GM18519 (cell line): Measurements from ENCODE around the gene KIAA1671.
"Not testable (repeated sequence)": the region's sequence is repeated elsewhere in the genome, so short reads cannot be mapped to it uniquely, and the experiment has no call there.

ENCODE experiments used
- ATAC-seq: cut with Tn5 transposase; IDR thresholded peaks from one replicate; pipeline ENCODE4 v1.9.1; 2021; ENCODE audit warnings: mild to moderate bottlenecking, moderate library complexity; ENCODE audit not compliant: unreplicated experiment, low FRiP score

KIAA1671 gene

DNA sequence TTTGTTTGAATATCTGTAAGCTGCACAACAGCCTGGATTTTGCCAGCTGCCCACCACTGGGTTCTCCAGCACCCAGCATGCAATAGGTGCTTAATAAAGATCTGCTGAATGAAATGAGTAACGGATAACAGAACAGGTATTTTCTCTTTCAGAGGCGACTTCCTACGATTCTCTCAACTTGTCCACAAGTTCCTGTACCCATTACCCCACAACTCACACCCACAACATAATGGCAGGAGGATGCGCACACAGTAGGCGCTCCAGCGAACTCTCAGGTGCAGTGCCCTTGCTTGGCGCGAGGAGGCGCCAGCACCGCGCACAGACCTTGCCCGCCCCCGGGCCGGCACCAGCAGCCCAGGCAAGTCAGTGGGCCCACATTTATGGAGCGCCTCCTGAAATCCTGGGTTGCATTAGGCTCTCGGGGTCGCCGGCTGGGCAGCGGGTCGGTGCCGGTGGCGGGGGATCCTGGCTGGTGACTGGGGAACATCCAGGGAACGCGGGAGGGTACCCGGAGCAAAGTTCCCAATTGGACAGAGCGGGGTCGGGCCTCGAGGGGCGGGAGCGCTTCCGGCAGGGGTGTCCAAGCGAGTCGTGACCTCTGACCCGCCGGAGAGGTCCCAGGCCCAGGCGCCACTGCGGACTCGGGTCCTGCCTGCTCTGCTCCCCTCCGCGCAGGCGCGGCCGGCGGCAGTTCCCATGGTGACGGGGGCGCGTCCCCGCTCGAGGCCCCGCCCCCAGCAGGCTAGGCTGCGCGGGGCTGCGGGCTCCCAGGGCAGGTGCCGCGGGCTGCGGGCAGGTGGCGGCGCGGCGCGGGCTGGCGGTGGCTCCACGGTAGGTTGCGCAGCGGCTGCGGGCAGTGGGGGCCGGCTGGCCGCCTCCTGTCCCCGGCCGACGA is at the start of gene KIAA1671:
Gene KIAA1671 (plus strand): TSS at position 775 of the 895 bp plus-strand sequence. CDS start 75,284 bp downstream, outside the sequence.
- no peak for ATAC-seq

DNA sequence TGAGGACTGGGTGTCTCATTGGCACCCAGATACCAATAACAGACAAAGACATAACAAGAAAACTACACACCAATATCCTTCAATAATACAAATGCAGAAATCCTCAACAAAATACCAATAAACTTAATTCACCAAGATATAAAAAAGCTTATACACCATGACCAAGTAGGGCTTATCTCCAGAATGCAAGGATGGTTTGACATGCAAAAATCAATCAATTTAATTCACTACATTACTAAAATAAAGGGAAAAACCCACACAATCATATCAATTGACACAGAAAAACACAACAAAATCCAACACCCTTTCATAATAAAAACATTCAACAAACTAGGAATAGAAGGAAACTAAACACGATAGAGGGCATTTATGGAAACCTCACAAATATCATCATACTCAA is 46.6 kb upstream of the KIAA1671 start:
- ATAC-seq: no peak

DNA sequence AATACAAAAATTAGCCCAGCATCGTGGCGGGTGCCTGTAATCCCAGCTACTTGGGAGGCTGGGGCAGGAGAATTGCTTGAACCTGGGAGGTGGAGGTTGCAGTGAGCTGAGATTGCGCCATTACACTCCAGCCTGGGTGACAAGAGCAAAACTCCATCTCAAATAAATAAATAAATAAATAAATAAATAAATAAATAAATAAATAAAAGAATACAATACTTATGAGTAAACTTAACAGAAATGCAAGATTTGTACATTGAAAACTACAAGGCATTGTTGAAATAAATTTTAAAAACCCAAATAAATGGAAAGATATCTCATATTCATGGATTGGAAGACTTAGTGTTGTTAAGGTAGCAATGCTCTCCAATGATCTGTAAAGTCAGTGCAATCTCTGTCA is 45.4 kb upstream of the KIAA1671 start:
- not testable (repeated sequence) for ATAC-seq

DNA sequence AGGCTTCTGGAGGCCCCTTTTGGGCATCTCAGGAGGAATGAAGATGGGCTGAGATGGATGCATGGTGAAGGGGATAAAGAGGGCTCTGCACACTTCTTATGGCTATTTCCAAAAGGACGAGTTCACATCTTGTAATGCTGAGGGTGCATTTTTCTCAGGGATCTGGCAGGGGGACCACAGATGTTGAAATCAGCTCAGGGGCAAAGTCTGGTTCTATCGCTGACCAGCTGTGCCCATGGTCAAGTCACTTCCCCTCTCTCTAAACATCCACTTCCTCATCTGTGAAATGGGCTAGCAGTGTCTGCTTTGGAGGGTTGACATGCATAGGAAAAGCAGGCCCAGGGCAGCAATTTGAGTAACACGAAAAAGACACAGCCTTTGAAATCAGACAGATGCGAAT is 32.5 kb upstream of the KIAA1671 start:
- no peak for ATAC-seq

DNA sequence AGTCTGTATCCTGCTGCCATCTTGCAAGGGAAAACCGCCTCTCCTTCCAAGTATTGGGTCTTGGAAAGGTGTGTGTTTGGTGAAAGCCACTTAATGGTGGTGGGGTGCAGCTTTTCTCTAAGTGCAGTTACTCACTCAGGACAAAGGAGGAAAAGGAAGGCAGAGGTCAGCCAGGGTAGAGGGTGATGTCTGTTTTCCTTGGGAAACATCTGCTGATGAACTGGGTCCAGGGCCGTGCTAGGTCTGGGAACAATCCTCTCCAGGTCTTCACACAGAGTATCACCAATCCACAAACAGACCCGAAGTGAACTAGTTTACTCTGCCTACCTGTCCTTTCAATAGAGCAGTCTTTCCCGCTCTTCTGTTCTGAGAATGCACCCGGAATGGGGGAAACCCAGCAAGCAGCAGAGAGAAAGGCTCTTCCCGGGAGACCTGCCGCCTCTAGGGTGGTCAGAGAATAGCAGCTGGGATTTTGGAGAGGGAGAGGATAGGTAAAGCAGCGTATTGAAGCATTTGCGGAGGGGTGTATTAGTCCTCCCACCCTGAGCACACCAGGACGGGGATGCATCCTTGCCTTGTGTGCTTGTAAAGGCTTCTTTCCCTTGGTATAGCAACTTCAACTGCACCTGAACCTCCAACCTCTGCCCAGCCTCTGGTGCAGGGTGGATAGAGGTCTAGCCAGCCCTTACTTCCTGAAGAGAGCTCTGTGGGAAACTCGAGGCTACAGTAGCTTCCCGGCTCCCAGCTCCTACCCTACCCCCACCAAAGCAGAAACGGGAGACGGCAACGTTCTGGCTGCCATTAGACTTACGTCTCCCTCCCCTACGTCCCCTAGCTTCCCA is 26.7 kb upstream of the KIAA1671 start:
- ATAC-seq: no peak

DNA sequence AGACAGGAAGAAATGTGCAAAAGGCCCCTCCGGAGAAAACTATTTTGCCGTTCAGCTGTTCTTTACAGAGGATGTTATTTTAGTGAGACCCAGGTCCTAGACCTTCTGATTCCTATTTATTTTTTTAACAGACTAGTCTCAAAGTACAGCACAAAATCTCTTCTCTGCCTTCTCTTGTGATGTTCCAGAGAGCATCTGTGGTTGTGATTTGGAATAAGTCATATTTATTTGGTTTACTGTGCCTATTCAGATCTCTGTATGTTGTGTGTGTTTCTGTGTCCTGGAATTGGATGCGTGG is 26.1 kb upstream of the KIAA1671 start:
- no peak for ATAC-seq

DNA sequence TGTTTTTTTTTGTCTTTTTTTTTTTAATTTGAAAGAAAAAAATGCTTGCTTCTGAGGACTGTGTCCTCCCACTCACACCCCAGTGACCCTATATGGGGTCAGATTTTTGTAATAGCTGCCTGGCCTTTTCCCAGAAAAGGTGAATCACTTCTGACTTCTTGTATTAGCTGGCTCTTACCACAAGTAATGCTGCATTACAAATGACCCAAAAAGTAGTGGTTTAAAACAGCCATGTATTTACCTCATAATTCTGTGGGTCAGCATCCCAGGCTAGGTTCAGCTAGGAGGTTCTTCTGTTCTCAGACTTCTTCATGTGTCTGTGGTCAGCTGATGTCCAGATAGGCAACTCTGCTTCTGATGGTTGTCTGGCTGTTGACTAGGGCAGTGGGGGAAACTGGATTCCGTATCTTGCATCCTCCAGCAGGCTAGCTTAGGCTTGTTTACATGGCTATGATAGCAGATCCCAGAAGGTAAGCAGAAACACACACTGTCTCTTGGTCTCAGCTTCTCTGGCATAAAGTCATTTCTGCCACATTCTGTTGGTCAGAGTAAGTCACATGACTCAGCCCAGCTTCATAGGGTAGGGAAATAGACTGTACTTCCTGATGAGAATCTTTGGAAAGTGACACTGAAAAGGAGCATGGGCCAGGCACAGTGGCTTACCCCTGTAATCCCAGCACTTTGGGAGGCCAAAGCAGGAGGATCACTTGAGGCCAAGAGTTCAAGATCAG is 25.5 kb upstream of the KIAA1671 start:
- ATAC-seq: no peak

DNA sequence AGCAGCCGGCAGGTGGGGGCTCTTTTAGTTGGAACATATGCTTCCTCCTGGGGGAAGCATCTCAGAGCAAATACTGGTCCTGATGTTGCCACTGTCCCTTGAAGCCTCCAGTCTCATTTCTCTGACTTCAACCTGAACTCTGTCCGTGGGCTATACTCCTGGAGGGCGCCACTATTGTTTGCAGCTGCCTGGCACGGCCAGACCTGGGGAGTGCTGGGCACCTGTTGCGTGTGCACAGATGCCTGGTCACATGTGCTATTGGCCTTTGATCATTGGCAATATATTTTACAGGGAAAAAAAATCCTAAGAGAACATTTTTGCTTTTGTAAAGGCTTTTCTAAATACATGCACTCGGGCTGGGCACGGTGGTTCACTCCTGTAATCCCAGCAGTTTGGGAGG is 24.2 kb upstream of the KIAA1671 start:
- ATAC-seq: no peak

DNA sequence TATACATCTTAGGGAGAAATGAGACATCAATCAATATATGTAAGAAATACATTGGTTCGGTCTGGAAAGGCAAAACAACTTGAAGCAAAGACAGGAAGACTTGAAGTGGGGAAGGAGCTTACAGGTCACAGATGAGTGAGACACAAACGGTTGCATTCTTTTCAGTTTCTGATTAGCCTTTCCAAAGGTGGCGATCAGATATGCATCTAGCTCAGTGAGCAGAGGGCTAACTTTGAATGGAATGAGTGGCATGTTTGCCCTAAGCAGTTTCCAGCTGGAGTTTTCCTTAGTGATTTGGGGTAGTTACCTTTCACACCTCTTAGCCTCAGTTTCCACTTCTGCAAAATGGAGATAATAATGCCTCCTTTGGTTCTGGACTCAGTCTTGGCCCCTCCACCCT is 21.8 kb upstream of the KIAA1671 start:
- no peak for ATAC-seq

DNA sequence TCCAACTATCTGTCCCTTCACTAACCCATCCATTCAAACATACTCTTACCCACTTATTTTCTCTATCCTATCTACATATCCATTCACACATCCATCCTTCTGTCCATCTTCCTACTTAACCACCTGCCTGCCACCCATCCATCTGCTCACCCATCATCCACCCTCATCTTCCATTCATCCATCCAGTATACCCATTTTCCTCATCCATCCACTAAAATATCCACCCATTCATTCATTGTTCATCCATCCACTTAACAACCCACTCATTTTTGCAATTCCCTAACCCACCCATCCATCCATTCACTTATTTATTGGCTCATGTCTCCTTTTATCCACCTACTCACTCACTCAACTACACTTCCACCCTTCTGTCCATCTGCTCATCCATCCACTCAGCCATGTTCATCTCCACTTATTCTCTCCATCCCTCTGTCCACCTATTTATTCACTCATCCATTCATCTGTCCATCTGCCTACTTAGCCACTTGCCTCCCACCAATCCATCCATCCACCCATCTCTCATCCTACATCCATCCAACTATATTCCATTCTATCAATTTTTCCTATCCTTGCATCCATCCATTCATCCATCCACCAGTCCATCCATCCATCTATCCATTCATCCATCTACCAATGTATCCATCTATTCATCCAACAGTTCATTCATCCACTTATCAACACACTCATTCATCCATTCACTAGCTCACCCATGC is 16.6 kb upstream of the KIAA1671 start:
- ATAC-seq: no peak

DNA sequence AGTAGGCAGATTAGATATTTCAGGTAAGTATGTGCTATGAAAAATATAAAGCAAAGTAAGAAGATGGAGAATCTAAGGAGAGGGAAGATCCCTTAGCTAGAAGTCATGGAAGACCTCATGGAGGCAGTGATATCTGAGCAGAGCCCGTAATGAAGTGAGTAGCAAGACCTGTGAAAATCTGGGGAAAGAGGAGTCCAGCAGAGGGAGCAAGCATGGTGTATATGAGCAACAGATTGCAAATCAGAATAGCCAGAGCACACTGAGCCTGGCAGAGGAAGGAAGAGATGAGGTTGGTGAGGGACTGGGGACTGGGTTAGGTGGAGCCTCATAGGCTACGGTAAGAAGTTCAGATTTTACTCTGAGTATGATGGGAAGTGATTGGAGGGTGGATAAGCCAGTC is 15.4 kb upstream of the KIAA1671 start:
- no peak for ATAC-seq

DNA sequence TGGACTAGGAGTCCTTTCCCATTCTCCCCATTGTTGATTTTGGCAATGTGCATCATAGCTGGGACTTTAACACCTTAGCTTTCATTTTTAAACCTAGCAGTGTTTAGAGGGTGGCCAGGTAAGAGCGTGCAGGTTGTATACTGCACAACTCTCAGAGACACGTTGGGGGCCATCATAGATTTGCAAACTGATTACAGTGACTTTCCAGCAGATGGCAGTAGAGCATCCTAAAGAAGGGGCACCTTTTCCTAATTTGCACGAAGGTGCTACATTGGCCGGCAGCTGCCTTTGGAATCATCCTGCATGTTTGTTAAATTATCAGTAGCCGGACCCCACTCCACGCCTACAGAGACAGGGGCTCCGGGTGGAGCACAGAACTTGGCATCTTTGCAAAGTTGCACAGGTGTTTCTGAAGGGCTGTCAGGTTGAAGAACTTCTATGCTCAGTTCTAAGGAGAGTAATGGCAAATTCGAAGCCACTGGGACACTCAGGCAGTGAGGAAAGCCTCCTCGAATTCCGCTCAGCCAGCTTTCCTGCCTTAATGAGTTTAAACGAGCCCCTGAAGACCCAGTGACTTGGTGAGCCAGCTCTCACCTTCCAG is 13.7 kb upstream of the KIAA1671 start:
- no peak for ATAC-seq

DNA sequence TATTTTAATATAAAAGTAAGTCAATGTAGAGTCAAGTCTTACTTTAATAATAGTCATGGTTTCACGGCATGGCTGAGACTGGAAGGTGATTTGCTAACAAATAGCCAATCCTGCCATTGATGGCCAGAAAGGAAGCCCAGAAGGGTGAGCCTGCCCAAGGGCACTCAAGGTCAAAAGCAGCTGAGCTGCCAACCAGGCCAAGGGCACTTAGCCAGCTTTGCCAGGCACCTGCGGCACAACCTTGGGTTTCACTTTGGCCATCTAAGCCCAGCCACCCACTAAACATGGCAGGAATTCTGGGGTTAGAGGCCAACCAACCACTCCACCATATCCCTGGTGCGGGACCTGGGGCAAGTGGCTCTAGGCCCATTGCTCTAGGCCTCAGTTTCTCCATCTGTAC is 10.2 kb upstream of the KIAA1671 start:
- ATAC-seq: no peak

DNA sequence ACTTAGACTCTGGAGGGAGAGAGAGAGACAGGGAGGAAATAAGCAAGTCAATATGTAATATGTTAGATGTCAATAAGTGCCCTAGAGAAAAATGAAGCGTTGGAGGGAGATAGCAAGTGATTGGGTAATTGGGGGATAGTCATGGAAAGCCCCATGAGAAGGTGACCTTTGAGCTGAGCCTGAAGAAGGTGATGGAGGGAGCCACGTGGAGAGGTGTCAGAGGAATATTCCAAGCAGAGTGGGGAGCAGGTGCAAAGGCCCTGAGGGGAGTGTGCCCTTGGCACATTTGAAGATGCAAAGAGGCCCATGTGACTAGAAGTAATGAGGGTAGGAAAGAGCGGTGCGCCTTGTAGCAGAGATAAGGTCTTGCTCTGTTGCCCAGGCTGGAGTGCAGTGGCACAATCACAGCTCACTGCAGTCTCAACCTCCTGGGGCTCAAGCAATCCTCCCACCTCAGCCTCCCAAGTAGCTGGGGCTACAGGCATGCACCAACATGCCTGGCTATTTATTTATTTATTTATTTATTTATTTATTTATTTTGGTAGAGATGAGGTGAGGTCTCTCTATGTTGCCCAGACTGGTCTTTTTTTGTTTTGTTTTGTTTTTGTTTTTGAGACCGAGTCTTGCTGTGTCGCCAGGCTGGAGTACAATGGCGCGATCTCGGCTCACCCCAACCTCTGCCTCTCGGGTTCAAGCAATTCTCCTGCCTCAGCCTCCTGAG is 8.1 kb upstream of the KIAA1671 start:
- no peak for ATAC-seq

DNA sequence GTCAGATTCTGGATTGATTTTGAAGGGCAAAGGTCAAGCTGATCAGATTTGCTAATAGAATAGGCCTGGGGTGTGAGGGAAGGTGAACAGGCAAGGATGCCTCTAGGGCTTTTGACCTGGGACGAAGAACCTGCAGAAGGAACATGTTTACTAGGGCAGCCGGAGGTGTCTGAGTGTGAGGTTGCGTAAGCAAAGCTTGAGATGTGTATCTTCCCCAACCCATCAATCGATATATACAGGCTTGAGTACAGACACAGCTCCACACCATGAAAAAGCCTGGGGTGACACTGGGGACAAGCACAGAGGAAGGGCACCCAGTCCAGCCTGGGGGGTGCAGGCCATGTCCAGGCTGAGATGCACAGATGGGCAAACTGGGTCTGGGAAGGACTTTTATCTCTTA is 7.1 kb upstream of the KIAA1671 start:
- no peak for ATAC-seq

DNA sequence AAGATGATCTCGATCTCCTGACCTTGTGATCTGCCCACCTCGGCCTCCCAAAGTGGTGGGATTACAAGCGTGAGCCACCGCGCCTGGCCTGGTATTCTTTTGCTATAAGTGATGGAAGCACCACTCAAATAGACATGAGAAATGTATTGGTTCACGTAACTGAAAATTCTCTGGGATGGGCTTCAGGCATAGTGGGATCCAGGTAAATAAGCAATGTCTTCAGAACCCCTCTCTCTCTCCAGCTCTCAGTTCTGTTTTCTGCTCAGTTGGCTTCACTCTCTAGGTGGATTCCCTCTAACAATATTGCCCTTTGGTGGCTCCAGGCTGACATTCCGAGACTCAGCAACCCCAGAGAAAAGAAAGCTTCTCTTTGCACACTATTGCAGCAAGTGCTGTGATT is 5.1 kb upstream of the KIAA1671 start:
- ATAC-seq: no peak

DNA sequence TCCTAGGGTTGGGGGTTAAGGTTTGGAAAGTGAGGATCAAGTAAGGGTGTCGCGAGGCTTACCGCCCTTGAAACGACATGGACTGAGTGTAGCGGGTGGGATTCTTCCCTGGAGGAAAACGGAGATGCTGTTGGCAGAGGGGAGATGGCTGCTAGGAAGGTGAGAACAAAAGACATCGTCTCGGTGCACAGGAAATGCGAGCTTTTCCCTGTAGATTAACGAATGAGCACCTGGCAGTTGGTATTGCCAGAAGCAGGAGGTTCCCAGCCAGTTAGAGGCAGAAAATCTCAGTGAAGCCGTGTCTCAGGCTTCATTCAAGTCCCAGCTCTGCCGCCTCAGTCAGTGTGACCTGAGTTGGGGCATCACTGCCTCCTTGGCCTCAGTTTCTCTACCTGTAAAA is 4.6 kb upstream of the KIAA1671 start:
- no peak for ATAC-seq

DNA sequence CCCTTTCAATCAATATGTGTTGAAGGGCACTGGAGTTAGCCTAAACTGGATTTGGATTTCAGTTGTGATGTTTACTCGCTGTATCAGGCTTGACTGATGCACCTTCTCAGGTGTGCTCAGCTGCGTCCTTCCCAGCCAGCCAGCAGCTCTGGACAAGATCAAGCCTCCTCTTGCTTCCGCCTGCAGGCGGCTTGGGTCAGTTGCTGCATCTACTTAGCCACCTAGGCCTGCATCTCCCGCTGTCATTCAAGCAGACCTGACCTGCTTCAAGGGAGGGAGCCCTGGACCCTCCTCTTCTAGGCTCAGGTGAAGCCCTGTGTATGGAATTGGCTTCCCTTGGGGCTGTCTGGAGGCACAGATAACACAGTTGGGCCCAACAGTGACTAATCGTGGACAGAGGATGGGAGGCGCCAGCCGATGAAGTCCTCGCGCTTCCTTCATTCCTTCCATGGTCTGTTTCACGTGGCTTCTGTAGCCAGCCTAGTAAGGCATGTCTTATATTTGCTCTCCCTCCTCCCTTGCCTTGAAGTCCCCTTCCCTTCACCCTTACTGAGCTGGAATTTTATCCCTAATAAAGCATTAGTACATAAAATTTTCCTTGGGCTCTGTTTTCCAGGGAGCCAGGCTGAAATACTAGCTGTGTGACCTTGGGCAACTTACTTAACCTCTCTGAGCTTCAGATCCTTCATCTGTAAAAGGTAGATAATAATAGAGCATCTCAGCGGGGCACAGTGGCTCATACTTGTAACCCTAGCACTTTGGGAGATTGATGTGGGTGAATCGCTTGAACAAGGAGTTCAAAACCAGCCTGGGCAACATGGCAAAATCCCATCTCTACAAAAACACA is 3.9 kb upstream of the KIAA1671 start:
- ATAC-seq: no peak
